ENCODE measurements around the gene FSIP1.

DNA sequence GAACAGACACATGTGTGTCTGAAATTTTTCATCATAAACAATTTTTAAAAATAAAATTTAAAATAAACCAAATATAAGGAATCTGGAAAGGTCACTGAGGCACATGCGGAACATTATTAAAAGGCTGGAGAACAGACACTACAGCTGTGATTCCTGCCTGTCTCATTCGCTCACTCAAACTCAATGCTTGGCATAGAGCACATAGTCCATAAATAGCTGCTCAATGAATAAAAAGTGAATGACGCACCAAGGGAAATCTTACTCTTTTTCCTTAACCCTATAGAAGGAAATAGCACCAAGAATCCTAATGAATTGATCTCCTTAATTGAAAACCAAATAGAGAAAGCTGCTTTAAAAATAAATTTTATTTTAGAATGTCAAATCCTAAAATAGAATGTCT is 98.4 kb downstream of the FSIP1 start:
- TF ChIP-seq CTCF (IDR thresholded peaks at IDR 0.05) (no peak), POLR2A (IDR thresholded peaks at IDR 0.05) (no peak), EP300 (IDR thresholded peaks at IDR 0.05) (no peak)

Measured in upper lobe of left lung (tissue), 4 donors.